ENCODE results near the gene RGS6.

- no peak for TF ChIP-seq POLR2A (IDR thresholded peaks at IDR 0.05; ENCODE audit: low read depth)
- no peak for TF ChIP-seq EP300 (IDR thresholded peaks at IDR 0.05)
Observed at GRCh38 chr14:71907793-71908515, 24.3 kb upstream of the RGS6 start.
